ENCODE measurements around the gene FHIT.

GRCh38 chr3:61226166-61226686, 25.0 kb downstream of the FHIT start:
- TF ChIP-seq CTCF (IDR thresholded peaks at IDR 0.05; ENCODE audit: low read depth, low read length, poor library complexity, severe bottlenecking) (no peak), EZH2phosphoT487 (IDR thresholded peaks at IDR 0.05; ENCODE audit: borderline replicate concordance, low read length) (no peak)
